GM12865 (cell line): ENCODE measurements around the gene DBX2.

ENCODE experiments used
- DNase-seq: peaks from one replicate; pipeline ENCODE4 v3.0.0; 2010; ENCODE audit warnings: low read depth
- H3K4me3 ChIP-seq: 2 replicates; pipeline ENCODE4 v1.5.1; 2011; ENCODE audit warnings: mild to moderate bottlenecking, low read depth, low read length, control low read depth
- CTCF ChIP-seq: IDR thresholded peaks from 2 replicates; pipeline ENCODE4 v1.5.1; 2011; ENCODE audit warnings: low read length, control low read depth, low read depth, inconsistent platforms; ENCODE audit not compliant: insufficient read depth; ENCODE audit errors: missing control alignments

The DBX2 gene

GRCh38 chr12:45076417-45077026 lies 25.6 kb upstream of the DBX2 start:
- no peak for TF ChIP-seq CTCF
- DNase-seq = no peak
- H3K4me3 ChIP-seq = no peak overlapping the region

GRCh38 chr12:45075587-45076282 lies 24.8 kb upstream of the DBX2 start:
- no peak overlapping the region for H3K4me3 ChIP-seq
- no peak for TF ChIP-seq CTCF
- DNase-seq = no peak

GRCh38 chr12:45065125-45065626 lies 14.3 kb upstream of the DBX2 start:
- TF ChIP-seq CTCF = no peak
- no peak for DNase-seq

GRCh38 chr12:45060976-45061375 lies 10.1 kb upstream of the DBX2 start:
- no peak for DNase-seq
- no peak for TF ChIP-seq CTCF
- no peak overlapping the region for H3K4me3 ChIP-seq

More at GRCh38 chr12:45065125-45065626, 14.3 kb upstream of the DBX2 start:
- H3K4me3 ChIP-seq = no peak overlapping the region

GRCh38 chr12:45051572-45052125 lies 750 bp upstream of the DBX2 start:
- no peak overlapping the region for H3K4me3 ChIP-seq
- no peak for DNase-seq
- TF ChIP-seq CTCF = no peak

GRCh38 chr12:45049912-45050750 lies 768 bp downstream of the DBX2 start:
- DNase-seq = no peak
- no peak overlapping the region for H3K4me3 ChIP-seq
- no peak for TF ChIP-seq CTCF
